ENCODE results near the gene IFT57.
A peak's percentile ranks its signal among the peaks of the same experiment; 100 is the strongest.
"Not testable (repeated sequence)": the region's sequence is repeated elsewhere in the genome, so short reads cannot be mapped to it uniquely, and the experiment has no call there.

Gene IFT57

GRCh38 chr3:108221911-108222852, at the start of gene IFT57:
Gene IFT57, minus strand, starts transcription at chr3:108222424. Its CDS starts 102 bp downstream, at chr3:108222322.
- TF ChIP-seq CTCF (IDR thresholded peaks at IDR 0.05; ENCODE audit: low read depth, low read length, missing control alignments): no peak
- in situ Hi-C loops (cut with HindIII; ENCODE audit: low sequenced_read_pairs): no loop called here
- peak within 1 kb of the TSS; percentile 77 for H3K4me3 ChIP-seq (ENCODE audit: low read depth, low read length)
- DNase-seq (ENCODE audit: low read depth): peak; percentile 98

- in situ Hi-C loops (cut with HindIII; ENCODE audit: low sequenced_read_pairs): no loop called here
- H3K4me3 ChIP-seq (ENCODE audit: low read depth, low read length): no peak overlapping the region
- TF ChIP-seq CTCF (IDR thresholded peaks at IDR 0.05; ENCODE audit: low read depth, low read length, missing control alignments): no peak
- no peak for DNase-seq (ENCODE audit: low read depth)
Observed at GRCh38 chr3:108271626-108272025, 49.4 kb upstream of the IFT57 start.

GRCh38 chr3:108268235-108268634, 46.0 kb upstream of the IFT57 start:
- DNase-seq (ENCODE audit: low read depth); in situ Hi-C loops (cut with HindIII; ENCODE audit: low sequenced_read_pairs); H3K4me3 ChIP-seq (ENCODE audit: low read depth, low read length): not testable (repeated sequence)

GRCh38 chr3:108264534-108265298, 42.5 kb upstream of the IFT57 start:
- H3K4me3 ChIP-seq (ENCODE audit: low read depth, low read length); in situ Hi-C loops (cut with HindIII; ENCODE audit: low sequenced_read_pairs); DNase-seq (ENCODE audit: low read depth): not testable (repeated sequence)

- no peak for DNase-seq (ENCODE audit: low read depth)
- TF ChIP-seq CTCF (IDR thresholded peaks at IDR 0.05; ENCODE audit: low read depth, low read length, missing control alignments): no peak
- no peak overlapping the region for H3K4me3 ChIP-seq (ENCODE audit: low read depth, low read length)
- in situ Hi-C loops (cut with HindIII; ENCODE audit: low sequenced_read_pairs): no loop called here
Observed at GRCh38 chr3:108255131-108255530, 32.9 kb upstream of the IFT57 start.

- no peak for TF ChIP-seq CTCF (IDR thresholded peaks at IDR 0.05; ENCODE audit: low read depth, low read length, missing control alignments)
- no peak overlapping the region for H3K4me3 ChIP-seq (ENCODE audit: low read depth, low read length)
- in situ Hi-C loops (cut with HindIII; ENCODE audit: low sequenced_read_pairs): no loop called here
- no peak for DNase-seq (ENCODE audit: low read depth)
Observed at GRCh38 chr3:108251844-108252243, 29.6 kb upstream of the IFT57 start.

- in situ Hi-C loops (cut with HindIII; ENCODE audit: low sequenced_read_pairs): no loop called here
- no peak overlapping the region for H3K4me3 ChIP-seq (ENCODE audit: low read depth, low read length)
- no peak for DNase-seq (ENCODE audit: low read depth)
- no peak for TF ChIP-seq CTCF (IDR thresholded peaks at IDR 0.05; ENCODE audit: low read depth, low read length, missing control alignments)
Observed at GRCh38 chr3:108251265-108251664, 29.0 kb upstream of the IFT57 start.
